Daoy (cell line): ENCODE results near the gene LMNTD1. TPM values are rescaled to one million over a fixed set of nuclear protein-coding genes. Genes with fewer than 3 reads are reported as not detected.
A peak's percentile ranks its signal among the peaks of the same experiment; 100 is the strongest.
"Not testable (repeated sequence)": the region's sequence is repeated elsewhere in the genome, so short reads cannot be mapped to it uniquely, and the experiment has no call there.

ENCODE experiments used
- DNase-seq: peaks from one replicate; pipeline ENCODE4 v3.0.0-alpha.2; 2015; ENCODE audit warnings: low read depth
- total RNA-seq: library from RNA; depleted of rRNA; stranded (reverse); fragments of >200 nt; shearing (Covaris generic); gene quantifications from 2 replicates; pipeline ENCODE4 v1.2.3, GENCODE V29; 2014

LMNTD1 gene
- total RNA-seq, 1 experiment from 2014 or later: 0.57 TPM

GRCh38 chr12:25491396-25492325 is 61.4 kb downstream of the LMNTD1 start:
- no peak for DNase-seq

GRCh38 chr12:25488956-25489870 is 63.9 kb downstream of the LMNTD1 start:
- DNase-seq: not testable (repeated sequence)

GRCh38 chr12:25482625-25483024 is 70.5 kb downstream of the LMNTD1 start:
- DNase-seq: no peak

GRCh38 chr12:25480145-25480544 is 72.9 kb downstream of the LMNTD1 start:
- no peak for DNase-seq

- DNase-seq: no peak
Observed at GRCh38 chr12:25477217-25477616, 75.9 kb downstream of the LMNTD1 start.

- DNase-seq: no peak
Observed at GRCh38 chr12:25472453-25472852, 80.6 kb downstream of the LMNTD1 start.

GRCh38 chr12:25469861-25470260 is 83.2 kb downstream of the LMNTD1 start:
- no peak for DNase-seq

GRCh38 chr12:25469368-25469767 is 83.7 kb downstream of the LMNTD1 start:
- DNase-seq: no peak

- DNase-seq: no peak
Observed at GRCh38 chr12:25463521-25463920, 89.6 kb downstream of the LMNTD1 start.

GRCh38 chr12:25463005-25463404 is 90.1 kb downstream of the LMNTD1 start:
- no peak for DNase-seq

GRCh38 chr12:25459541-25459951 is 93.5 kb downstream of the LMNTD1 start:
- no peak for DNase-seq

- peak; percentile 93 for DNase-seq
Observed at GRCh38 chr12:25458047-25458552, 95.0 kb downstream of the LMNTD1 start.

- DNase-seq: no peak
Observed at GRCh38 chr12:25456474-25456873, 96.6 kb downstream of the LMNTD1 start.

GRCh38 chr12:25455696-25456095 is 97.4 kb downstream of the LMNTD1 start:
- no peak for DNase-seq

GRCh38 chr12:25449007-25449406 is 104.1 kb downstream of the LMNTD1 start:
- DNase-seq: no peak

- DNase-seq: no peak
Observed at GRCh38 chr12:25447046-25447445, 106.0 kb downstream of the LMNTD1 start.

GRCh38 chr12:25438638-25439037 is 114.4 kb downstream of the LMNTD1 start:
- DNase-seq: no peak

GRCh38 chr12:25436206-25437030 is 116.7 kb downstream of the LMNTD1 start:
- DNase-seq: peak; percentile 69

GRCh38 chr12:25435431-25435830 is 117.7 kb downstream of the LMNTD1 start:
- no peak for DNase-seq

GRCh38 chr12:25434515-25434914 is 118.6 kb downstream of the LMNTD1 start:
- no peak for DNase-seq

- peak; percentile 46 for DNase-seq
Observed at GRCh38 chr12:25433581-25434325, 119.3 kb downstream of the LMNTD1 start.
